ENCODE measurements around the gene SRBD1. TPM values are rescaled to one million over a fixed set of nuclear protein-coding genes. Genes with fewer than 3 reads are reported as not detected.

SRBD1 gene
- polyA plus RNA-seq, 3 donors: 5.8 to 9.2 (median 7.0) TPM

GRCh38 chr2:45540942-45541341 lies 70.1 kb downstream of the SRBD1 start:
- Mint-ChIP-seq H3K27me3 (ENCODE audit: low read depth in 3 of 3) (no peaks in the 10 kb centered on the region), H3K9me3 (peaks cover 8 to 32% (median 19%) of the 10 kb centered on the region in 7 donors), H3K36me3 (peaks cover 67 to 80% of the 10 kb centered on the region in 2 donors), H3K4me3 (no peak overlapping the region), H3K4me1 (peaks cover 4% of the 10 kb centered on the region), H3K27ac (no peak overlapping the region)
- WGBS (ENCODE audit: insufficient coverage): 100% methylated on average over 4 of the region's 8 CpGs
- H3K4me2 ChIP-seq (replicated peaks; ENCODE audit: extremely low read depth, low read length, poor library complexity, severe bottlenecking): no peak overlapping the region
- no peaks in the 10 kb centered on the region for H4K20me1 ChIP-seq (ENCODE audit: insufficient read depth, low read length)
- no peaks in the 10 kb centered on the region for H3K4me1 ChIP-seq (ENCODE audit: control insufficient read depth in 1 of 2, insufficient read depth in 2 of 2, low read length in 2 of 2)
- H3K79me2 ChIP-seq (ENCODE audit: insufficient read depth, low read length): no peaks in the 10 kb centered on the region
- peaks cover 19 to 28% of the 10 kb centered on the region in 2 donors for H3K9me3 ChIP-seq (replicated peaks in 1 of 2; ENCODE audit: control insufficient read depth in 1 of 2, insufficient read depth in 1 of 2, low read length in 2 of 2)
- no peak overlapping the region for H3K9ac ChIP-seq (ENCODE audit: insufficient read depth, low read length, poor library complexity, severe bottlenecking)
- H3K36me3 ChIP-seq (replicated peaks in 1 of 2; ENCODE audit: control insufficient read depth in 1 of 2, insufficient read depth in 2 of 2, low read length in 2 of 2): peaks cover 49 to 86% of the 10 kb centered on the region in 2 donors
- no peak for TF ChIP-seq CTCF (IDR thresholded peaks at IDR 0.05)
- intact Hi-C loops (cut with micrococcal nuclease): no loop called here
- no peak overlapping the region for H2AFZ ChIP-seq (ENCODE audit: insufficient read depth, low read depth, low read length, poor library complexity, severe bottlenecking)
- DNase-seq: no peak
- H3K27ac ChIP-seq (ENCODE audit: low read depth in 1 of 2, low read length in 2 of 2): no peak overlapping the region
- no peak overlapping the region for H3K4me3 ChIP-seq (replicated peaks in 1 of 3; ENCODE audit: low read depth in 2 of 3, low read length in 3 of 3)
- H3K27me3 ChIP-seq (ENCODE audit: control insufficient read depth in 2 of 2, insufficient read depth in 2 of 2, low read length in 2 of 2): no peaks in the 10 kb centered on the region

GRCh38 chr2:45533771-45534170 lies 77.3 kb downstream of the SRBD1 start:
- no peak overlapping the region for H3K4me2 ChIP-seq (replicated peaks; ENCODE audit: extremely low read depth, low read length, poor library complexity, severe bottlenecking)
- no peak overlapping the region for H3K9ac ChIP-seq (ENCODE audit: insufficient read depth, low read length, poor library complexity, severe bottlenecking)
- WGBS (ENCODE audit: insufficient coverage): no CpG with 5 or more reads among the region's 1 CpG
- no peaks in the 10 kb centered on the region for H3K27me3 ChIP-seq (ENCODE audit: control insufficient read depth in 2 of 2, insufficient read depth in 2 of 2, low read length in 2 of 2)
- peaks cover 2 to 25% of the 10 kb centered on the region in 2 donors for H3K36me3 ChIP-seq (replicated peaks in 1 of 2; ENCODE audit: control insufficient read depth in 1 of 2, insufficient read depth in 2 of 2, low read length in 2 of 2)
- no peak overlapping the region for H3K4me3 ChIP-seq (replicated peaks in 1 of 3; ENCODE audit: low read depth in 2 of 3, low read length in 3 of 3)
- Mint-ChIP-seq H3K27ac (no peak overlapping the region), H3K36me3 (peaks cover 45 to 60% of the 10 kb centered on the region in 2 donors), H3K4me3 (no peak overlapping the region), H3K27me3 (ENCODE audit: low read depth in 3 of 3) (no peaks in the 10 kb centered on the region), H3K9me3 (no peaks in the 10 kb centered on the region), H3K4me1 (no peaks in the 10 kb centered on the region)
- no peaks in the 10 kb centered on the region for H3K9me3 ChIP-seq (replicated peaks in 1 of 2; ENCODE audit: control insufficient read depth in 1 of 2, insufficient read depth in 1 of 2, low read length in 2 of 2)
- H3K4me1 ChIP-seq (ENCODE audit: control insufficient read depth in 1 of 2, insufficient read depth in 2 of 2, low read length in 2 of 2): no peaks in the 10 kb centered on the region
- H4K20me1 ChIP-seq (ENCODE audit: insufficient read depth, low read length): no peaks in the 10 kb centered on the region
- H3K27ac ChIP-seq (ENCODE audit: low read depth in 1 of 2, low read length in 2 of 2): no peak overlapping the region
- TF ChIP-seq CTCF (IDR thresholded peaks at IDR 0.05): no peak
- intact Hi-C loops (cut with micrococcal nuclease): no loop called here
- no peak overlapping the region for H2AFZ ChIP-seq (ENCODE audit: insufficient read depth, low read depth, low read length, poor library complexity, severe bottlenecking)
- no peak for DNase-seq
- no peaks in the 10 kb centered on the region for H3K79me2 ChIP-seq (ENCODE audit: insufficient read depth, low read length)
